Stimulated activated CD4-positive, alpha-beta T cell treated with anti-CD3 and anti-CD28 coated beads, Interleukin-15, amount 100 ng/mL, for 48 hours (primary cell): ENCODE measurements around the gene CYTH1.
"Not testable (repeated sequence)": the region's sequence is repeated elsewhere in the genome, so short reads cannot be mapped to it uniquely, and the experiment has no call there.

Source experiments
- DNase-seq, 2 donors: peaks; one replicate each; pipeline ENCODE4 v3.0.0-alpha.2; 2020; ENCODE audit warnings: low read depth in 2 of 2

Gene CYTH1

DNA sequence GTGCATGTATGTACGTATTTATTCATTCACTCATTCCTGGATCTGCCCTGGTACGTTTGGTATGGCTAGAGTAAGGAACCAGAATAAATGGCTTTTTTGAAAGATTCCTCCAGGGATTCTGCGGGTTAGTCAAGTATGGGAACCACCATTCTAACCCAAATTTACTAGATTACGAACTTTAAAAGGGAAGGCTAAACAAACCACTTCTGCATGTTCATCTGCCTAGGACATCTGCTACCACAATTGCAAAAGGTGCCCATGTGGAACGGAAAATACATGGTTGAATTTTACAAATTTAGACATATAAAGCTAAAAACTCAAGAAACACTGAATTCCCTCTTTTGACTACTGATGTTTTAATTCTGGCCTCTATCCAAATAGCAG, 22.1 kb downstream of the CYTH1 start:
- no peak for DNase-seq

DNA sequence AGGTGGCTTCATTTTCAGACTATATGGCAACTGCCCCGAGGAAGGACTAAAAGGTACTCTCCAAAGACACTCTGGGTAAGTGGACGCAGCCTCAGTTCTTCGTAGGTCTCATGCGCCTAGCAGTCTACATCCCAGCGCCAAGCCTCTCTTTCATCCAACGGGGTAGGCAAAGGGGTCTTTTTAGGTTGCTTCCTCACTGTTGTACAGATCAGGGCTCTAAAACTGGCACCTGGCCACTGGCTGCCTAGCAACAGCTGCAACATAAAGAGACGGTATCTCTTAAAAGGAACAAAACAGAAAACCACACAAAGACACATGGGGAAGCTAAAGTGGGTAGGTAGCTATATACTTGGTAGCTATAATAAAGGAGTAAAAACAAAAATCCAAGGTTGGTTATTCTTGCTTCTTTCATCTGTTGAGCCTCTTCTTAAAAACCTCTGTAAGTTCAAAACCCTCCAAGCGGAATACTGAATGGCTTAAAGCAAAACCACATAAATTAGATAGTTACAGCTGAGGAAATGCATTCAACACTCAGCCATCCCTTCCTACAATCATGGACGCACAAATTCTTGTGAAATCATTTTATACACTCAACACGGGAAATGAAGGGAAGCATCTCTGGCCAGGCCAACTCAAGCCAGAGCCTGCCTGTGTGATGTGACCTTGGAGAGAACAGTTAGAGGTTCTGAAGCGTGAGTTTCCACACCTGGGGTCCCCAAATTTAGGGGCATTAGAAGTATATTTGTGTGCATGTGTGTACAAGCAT, 22.7 kb downstream of the CYTH1 start:
- no peak for DNase-seq

DNA sequence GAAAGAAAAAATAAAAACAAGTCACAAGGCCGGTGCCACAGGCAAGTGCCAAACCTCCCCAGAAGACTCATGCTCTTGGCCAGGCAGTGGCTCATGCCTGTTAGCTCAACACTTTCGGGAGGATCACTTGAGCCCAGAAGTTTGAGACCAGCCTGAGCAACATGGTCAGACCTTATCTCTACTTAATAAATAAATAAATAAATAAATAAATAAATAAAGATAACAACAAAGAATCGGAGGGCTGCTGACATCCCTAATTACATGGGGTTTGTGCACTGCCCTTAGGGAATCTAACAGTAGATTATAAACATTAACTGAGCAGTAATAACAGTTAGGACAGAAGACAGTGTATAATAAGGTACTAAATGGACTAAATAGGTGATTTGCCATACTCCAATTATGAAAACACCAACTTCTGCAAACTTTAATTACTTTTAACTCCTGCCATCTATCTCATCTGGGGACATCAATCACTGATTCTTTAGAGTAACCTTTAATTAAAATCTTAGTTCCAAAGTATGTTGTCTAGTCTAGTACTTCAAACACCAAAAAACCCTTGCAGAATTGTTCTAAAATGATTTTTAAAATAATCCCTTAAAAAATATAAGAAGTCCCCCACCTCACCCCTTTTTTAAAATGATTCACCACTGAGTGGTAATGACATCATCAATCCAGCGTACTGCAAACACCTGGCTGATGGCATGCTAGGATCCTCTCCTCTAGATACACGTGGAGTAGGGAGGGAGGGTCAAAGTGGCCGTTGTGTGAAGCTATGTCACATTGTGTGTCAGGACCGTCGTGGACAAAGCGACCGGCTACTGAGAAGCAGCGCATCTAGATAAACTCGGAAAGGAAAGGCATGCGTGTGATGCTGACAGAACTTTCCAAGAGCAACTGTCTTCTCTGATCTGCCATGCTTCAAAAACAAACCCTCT, 28.5 kb downstream of the CYTH1 start:
- no peak for DNase-seq

DNA sequence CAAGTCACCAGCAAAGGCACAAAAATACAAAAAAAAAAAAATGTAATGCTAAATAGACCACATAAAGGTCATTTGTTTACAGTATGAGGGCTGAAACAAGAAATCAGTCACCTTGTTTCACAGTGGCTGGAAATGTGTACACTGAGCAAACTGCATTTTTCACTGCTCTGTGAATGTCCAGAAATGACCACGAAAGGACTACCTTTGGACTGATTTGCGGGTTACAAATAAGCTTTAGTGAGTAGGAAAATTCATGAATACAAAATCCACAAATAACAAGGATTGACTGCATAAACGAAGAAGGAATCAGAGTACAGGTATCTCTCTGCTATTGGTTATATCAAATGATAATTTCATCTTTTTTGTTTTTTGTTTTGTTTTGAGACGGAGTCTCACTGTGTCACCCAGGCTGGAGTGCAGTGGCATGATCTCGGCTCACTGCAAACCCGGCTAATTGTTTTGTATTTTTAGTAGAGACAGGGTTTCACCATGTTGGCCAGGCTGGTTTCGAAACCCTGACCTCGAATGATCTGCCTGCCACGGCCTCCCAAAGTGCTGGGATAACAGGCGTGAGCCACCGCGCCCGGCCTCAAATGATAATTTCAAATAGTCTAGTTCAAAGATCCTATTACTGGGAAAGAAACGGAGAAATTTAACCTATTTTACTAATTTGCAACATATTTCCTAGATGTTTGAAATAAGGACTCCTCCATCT, 30.5 kb downstream of the CYTH1 start:
- DNase-seq: no peak

DNA sequence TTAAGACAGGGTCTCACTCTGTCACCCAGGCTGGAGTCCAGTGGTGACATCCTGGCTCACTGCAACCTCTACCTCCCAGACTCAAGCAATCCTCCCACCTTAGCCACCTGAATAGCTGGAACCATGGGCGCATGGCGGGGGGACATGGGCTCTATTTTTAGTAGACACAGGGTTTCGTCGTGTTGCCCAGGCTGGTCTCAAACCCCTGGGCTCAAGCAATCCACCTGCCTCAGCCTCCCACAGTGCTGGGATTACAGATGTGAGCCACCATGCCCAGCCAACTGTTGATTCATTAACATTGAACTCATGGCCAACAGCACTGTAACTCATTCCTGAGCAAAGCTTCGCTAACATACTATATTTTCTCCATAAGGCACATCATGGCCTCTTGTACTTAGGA, 31.1 kb downstream of the CYTH1 start:
- DNase-seq: not testable (repeated sequence)

DNA sequence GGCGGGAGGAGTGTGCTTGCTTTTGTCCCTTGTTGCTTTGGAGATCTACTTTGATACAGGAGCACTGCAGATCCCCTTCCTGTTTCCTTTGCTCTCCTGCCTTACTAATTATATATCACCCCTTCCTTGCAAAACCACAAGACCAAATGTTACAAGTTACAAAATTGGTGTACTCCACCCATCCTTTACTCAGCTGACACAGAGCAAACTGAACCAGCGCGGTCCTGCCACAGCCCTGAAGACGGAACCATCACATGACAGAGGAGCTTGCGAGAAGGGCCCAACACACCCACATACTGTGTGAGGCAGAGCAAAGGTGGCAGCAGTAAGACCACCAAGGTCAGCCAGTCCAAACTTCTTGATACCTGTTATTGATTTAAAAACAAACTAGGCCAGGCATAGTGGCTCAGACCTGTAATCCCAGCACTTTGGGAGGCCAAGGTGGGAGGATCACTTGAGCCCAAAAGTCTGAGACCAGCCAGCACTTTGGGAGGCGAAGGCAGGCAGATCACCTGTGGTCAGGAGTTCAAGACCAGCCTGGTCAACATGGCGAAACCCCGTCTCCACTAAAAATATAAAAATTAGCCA, 33.2 kb downstream of the CYTH1 start:
- DNase-seq: peak; percentile 57 to 65

DNA sequence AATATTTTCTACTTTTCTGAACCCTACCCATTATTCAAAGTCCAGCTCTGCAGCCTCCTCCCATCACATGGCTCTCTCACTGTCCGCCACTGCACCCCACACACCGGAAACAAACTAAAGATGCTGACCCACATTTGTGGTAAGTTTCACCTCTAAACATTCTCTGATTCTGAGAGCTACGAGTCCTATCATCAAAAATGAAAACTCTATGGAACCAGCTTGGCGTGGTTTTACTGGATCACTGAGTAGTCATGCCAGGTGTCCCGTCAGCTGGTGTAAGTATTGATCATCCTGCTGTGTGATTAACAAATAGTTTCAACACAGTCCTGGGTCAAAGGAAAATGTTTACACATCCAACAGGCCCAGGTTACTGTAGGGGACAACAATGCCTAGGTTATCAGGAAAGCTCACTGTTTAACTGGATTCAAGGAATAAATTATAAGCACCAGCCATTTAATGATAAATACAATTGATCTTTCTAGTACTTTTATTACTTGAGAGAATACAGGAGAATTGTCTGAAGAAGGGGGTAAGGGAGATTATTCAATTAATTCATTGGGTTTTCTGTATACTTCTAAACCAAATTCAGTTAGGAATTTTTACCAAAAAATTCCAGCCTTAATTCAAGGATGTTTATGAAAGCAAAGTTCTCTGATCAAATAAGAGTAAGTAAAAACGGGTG, 33.9 kb downstream of the CYTH1 start:
- DNase-seq: peak in 1 of 2 donors; percentile 50

DNA sequence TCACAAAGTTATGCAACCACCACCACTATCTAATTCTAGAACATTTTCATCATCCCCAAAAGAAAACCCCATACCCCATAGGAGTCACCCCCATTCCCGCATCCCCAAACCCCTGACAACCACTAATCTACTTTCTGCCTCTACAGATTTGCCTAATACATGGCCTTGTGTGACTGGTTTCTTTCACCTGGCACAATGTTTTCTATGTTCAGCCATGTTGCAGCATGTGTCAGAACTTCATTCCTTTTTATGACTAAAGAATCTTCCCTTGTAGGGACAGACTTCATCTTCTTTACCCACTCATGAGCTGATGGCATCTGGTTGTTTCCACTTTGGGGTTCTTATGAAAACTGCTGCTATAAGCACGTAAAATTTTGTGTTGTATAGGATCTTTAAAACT, 34.6 kb downstream of the CYTH1 start:
- no peak for DNase-seq

DNA sequence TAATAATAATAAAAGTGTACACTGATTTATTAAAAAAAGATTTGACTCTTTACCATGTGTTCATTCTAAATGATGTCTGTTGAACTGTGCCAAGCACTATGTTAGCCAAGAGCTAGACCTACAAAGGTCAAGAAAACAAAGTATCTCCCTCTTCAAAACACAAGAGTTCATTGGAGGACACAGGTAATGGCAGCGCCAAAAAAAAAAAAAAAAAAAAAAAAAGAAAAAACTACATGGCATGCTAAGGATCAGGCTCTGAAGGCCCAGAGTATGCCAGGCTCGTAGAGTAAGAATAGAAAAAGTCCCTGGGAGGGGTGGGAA, 35.2 kb downstream of the CYTH1 start:
- no peak for DNase-seq

DNA sequence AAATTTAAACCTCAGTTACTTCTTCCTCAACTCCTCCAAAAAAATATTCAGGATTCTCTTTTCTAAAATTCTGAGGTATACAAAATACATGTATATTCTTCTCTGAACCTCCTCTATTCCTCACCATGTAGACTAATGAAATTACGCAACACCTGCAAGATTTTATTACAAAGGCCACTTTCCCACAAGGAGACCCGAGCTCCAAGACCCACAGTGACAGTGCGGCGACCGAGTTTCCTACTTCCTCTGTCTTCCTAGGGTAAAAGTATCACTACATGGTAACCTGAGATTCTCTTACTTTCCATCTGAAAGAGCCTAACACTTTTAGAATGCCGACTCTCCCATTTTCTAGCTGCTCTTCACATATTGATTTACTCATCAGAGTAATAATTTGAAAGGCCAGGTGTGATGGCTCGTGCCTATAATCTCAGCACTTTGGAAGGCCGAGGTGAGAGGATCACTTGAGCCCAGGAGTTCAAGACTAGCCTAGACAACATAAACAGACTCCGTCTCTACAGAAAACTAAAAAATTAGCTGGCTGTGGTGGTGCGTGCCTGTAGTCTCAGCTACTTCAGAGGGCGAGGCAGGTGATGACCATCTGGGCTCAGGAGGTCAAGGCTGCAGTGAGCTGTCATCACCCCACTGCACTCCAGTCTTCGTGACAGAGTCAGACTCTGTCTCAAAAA, 35.7 kb downstream of the CYTH1 start:
- DNase-seq: no peak

DNA sequence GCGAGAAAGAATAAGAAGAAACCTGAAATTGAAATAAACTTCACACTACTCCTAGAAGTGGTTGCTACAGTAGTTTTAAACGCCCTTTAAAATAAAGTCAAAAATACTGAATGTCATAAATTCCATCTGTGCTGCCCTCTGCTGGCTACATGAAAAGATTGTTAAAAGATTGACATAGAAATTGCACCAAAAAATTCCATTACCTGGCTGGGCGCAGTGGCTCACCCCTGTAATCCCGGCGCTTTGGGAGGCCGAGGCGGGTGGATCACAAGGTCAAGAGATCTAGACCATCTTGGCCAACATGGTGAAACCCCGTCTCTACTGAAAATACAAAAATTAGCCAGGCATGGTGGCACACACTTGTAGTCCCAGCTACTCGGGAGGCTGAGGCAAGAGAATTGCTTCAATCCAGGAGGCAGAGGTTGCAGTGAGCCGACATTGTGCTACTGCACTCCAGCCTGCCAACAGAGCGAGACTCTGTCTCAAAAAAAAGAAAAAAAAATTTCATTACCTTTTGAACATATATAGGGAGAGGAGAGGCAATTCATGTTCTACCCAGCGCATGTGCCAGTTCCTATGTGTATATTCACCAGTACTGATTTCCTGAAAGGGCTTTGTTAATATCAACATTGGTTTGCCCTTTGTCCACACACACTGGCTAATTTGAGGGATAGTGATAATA, 36.5 kb downstream of the CYTH1 start:
- no peak for DNase-seq

DNA sequence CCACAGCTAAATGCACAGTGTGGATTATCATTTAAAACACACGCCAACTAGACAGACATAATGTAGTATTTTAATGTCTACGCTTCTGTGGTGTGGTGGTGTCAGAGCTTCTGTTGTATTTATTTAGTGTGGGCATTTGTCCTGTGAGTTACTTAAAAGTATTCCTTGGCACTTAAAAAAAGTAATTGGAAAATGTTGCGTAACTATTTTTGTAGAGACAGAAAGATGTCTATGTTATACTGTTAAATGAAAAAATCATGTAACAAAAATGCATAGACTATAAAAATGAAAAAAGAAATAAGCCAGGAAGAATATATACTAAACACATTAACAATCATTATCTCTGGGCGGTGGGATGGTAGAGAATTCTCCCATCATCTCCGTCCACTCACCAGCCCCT, 39.2 kb downstream of the CYTH1 start:
- no peak for DNase-seq

DNA sequence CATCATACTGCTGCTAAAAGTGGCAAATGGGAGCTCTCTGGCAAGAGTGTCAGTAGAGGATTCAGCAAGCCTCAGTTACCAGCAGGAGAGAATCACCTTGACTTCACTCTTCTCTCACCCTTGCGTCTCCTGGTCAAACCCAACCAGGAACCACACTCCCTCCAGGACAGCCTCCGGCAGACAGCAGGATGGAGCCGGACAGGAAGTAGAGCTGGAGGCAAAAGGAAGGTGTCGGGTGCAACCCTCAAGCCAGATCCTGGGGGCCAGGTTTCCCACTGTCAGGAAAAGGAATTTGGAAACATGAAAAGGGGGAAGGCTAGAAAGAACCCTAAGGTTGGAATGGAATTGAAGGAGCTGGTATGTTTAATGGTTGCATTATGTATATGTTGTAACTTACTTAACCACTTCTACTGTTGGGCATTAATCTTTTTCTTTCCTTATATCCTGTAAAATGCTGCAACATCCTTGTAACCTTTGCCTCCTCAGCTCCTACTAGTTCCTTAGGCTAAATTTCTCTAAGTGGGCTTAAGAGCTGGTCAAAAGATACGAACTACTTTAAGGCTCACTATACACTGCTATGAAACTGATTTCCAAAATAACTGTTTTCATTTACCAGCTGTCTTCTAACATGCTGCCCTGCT, 40.3 kb downstream of the CYTH1 start:
- no peak for DNase-seq

DNA sequence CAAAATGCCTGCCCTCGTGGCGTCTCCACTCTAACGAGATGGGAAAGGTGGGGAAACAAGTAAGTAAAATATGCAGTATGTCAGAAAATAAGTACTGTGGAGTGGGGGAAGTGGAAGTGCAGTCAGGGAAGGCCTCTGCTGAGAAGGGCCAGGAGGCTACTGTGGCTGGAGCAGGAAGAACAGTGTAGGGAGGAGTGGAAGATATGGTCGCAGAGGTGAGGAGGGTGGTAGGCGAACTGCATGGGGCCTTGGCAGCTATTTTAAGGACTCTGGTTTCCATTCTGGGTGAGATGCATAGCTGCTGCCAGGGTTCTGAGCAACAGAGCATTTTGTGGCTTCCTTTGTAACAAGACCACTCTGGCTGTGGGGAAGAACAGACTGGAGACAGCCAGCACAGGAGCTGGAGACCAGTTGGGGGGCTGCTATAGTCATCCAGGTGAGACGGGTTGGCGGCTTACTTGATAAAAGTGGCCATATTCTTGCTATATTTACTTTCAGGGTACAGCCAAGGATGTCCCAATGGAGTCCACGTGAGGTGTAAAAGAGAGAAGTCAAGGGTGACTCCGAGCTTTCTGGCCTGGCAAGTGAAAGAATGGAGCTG, 42.6 kb downstream of the CYTH1 start:
- DNase-seq: no peak

DNA sequence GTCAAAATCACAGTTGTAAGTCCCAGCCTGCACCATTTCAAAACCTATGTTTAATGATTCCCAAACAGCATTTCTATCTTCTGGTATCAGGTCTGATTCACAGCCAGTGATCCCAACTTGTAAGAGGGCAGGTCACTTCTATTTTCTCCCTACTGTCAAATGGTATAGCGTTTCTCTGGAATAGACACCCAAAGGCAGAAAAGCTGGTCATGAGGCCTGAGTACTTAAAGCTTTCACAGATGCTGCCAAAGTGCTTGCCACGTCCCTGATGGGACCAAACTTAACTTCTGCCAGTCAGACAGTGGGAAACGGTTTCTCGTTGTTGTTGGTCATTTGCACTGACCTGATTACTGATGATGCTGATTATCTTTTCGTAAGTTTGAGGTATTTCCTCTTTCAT, 43.4 kb downstream of the CYTH1 start:
- no peak for DNase-seq

DNA sequence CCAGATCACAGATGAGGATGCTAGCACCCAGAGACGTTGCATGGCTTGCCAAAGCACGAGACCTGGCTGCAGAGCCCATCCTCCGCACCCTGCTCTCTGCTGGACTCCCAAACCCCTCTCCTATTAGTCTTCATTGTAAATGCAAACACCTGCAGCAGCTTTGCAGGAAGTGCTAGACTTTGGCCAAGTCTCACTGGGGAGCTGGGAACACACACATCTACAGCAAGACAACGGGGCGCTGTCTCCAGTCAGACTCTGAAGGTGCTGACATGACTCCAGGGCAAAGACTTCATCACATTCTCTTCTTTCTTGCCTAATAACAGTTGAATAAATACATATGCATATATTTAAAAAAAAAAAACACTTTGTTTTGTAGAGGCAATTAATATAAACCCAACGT, 43.8 kb downstream of the CYTH1 start:
- no peak for DNase-seq

DNA sequence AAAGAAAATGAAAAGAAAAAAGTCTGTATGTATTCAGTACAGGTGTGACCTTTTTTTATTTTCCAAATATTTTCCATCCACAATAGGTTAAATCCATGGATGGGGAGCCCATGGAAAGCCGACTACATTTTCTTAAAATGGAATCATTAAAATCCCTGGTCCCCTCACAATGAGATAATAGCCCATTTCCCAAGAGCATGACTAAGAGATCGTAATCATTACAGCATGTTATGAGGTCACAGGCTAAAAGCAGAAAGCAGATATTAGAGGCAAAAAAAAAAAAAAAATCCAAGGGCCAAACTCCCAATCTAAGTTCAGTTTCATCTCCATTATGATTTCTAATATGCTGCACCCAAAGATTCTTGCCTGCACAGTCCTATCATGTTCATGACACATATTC, 44.7 kb downstream of the CYTH1 start:
- no peak for DNase-seq

DNA sequence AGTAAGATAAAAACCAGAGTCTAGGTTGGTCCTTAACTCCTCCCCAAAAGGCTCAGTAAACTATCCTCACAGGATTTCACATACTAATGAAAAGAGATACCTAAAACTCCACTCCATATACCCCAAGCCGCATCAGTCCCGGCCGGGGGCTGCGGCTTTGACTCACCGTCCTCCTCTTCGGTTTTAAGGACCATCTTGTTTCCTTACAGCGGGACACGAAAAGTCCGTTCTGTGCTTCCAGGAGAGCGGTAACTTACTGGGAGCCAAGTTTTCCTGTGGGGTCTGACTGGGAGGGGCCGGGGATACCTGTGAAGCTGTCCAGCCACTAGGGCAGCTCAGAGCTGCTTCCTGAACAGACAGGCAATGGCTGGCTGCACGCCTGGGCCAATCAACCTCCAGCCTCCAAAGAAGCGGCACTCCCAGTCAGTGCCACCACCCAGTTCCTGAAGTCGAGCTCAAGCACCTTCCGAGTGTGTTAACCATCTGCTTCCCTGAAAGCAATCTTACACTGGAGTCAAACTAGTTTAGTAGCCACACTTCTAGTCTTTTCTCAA, 45.5 kb downstream of the CYTH1 start:
- peak in 1 of 2 donors; percentile 40 for DNase-seq

DNA sequence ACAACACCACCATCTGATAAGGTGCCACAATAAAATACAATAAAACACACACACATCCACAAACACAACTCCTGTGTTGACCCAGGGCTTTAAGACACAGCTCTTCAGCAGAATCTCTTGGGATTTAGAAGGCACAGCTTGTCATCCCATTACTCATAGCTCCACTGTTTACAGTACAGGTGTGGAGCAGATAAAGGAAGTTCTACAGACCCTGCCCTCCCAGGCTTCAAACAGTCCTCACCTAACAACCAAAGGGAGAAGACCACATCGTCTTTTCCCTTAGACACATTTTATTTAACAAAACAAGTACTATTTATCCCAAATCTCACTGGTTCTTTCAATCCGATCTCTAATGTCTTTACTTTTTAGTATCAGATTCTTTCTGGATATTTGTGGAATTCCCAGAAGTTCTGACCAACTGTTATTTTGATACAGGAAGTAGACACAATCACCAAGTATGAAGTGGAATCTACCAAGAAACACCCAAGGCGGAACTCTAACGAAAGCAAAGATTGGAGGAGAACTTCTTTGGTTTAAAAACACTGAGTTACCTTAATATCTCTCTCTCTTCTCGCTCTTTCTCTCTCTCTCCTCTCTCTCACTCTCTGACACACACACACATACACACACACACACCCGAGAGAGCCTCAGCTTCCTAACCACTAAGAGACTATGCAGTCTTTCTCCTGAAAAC, 46.1 kb downstream of the CYTH1 start:
- no peak for DNase-seq
